Fibroblast of villous mesenchyme (primary cell): ENCODE measurements around the gene PRKAR1B. TPM values are rescaled to one million over a fixed set of nuclear protein-coding genes. Genes with fewer than 3 reads are reported as not detected.

Experiments
- DNase-seq: peaks from one replicate; pipeline ENCODE4 v3.0.0-alpha.2; 2010; ENCODE audit warnings: low read depth
- H3K4me3 ChIP-seq: 2 replicates; pipeline ENCODE4 v1.5.1; 2011; ENCODE audit warnings: low read depth, mild to moderate bottlenecking, low read length
- CTCF ChIP-seq: IDR thresholded peaks from 2 replicates; pipeline ENCODE4 v1.5.1; 2012; ENCODE audit warnings: low read depth, mild to moderate bottlenecking, low read length; ENCODE audit not compliant: insufficient read depth
- total RNA-seq: library from RNA; depleted of rRNA; stranded (reverse); fragments of >200 nt; gene quantifications from 2 replicates; pipeline ENCODE4 v1.2.3, GENCODE V29; 2012

The PRKAR1B gene
- total RNA-seq, 1 donor: 16.4 TPM

DNA sequence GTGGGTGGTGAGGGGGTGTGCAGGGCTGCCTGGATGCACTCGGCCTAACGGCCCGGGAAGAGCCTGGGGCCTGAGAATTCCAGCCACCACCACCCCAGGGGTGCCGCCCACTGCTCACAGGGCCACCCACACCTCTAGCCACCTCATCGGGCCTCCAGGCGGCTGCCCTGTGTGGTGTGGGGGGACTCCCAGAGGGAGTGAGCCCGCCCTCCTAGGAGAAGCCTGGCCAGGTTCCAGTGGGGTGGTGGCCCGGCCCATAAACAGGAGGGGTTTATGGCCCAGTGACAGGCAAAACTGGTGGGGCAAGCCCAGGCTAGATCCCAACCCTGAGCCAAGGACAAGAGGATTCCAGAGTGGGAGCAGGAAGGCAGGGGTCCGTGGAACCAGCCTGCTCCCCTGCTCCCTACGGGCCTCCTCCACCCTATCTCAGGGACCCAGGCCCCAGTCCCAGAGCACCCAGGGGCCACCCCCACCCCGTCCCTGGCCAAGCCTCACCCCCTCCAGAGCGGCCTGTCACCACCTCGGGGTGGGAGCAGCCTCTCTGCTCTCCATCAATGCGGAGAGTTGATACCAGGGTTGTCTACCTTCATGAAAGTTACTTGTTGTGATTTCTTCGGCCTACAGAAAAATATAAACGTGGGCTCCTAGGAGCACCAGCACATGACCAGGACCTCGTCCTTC is 187.2 kb downstream of the PRKAR1B start:
- no peak overlapping the region for H3K4me3 ChIP-seq
- TF ChIP-seq CTCF: no peak
- DNase-seq: peak; percentile 89

GRCh38 chr7:538764-539685 is 188.1 kb downstream of the PRKAR1B start:
- no peak for DNase-seq
- H3K4me3 ChIP-seq: no peak overlapping the region
- no peak for TF ChIP-seq CTCF

- TF ChIP-seq CTCF: no peak
- DNase-seq: peak; percentile 93
- no peak overlapping the region for H3K4me3 ChIP-seq
These were observed 189.0 kb downstream of the PRKAR1B start for GRCh38 chr7:537911-538634.

- no peak for TF ChIP-seq CTCF
- no peak overlapping the region for H3K4me3 ChIP-seq
- no peak for DNase-seq
These were observed 190.8 kb downstream of the PRKAR1B start for GRCh38 chr7:536231-536630.

DNA sequence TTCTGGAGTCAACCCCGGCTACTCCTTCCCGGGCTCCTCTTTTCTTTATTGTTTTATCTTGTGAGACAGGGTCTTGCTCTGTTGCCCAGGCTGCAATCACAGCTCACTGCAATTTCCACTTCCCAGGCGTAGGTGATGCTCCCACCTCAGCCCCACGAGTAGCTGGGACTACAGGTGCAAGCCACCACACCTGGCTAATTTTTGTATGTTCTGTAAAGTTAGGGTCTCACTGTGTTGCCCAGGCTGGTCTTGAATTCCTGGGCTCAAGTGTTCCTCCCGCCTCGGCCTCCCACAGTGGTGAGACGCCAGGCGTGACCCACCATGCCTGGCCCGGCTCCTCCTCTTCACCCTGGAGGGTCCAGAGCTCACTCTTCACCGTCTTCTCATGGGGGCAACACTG is 192.1 kb downstream of the PRKAR1B start:
- no peak for DNase-seq
- no peak for TF ChIP-seq CTCF
- no peak overlapping the region for H3K4me3 ChIP-seq

DNA sequence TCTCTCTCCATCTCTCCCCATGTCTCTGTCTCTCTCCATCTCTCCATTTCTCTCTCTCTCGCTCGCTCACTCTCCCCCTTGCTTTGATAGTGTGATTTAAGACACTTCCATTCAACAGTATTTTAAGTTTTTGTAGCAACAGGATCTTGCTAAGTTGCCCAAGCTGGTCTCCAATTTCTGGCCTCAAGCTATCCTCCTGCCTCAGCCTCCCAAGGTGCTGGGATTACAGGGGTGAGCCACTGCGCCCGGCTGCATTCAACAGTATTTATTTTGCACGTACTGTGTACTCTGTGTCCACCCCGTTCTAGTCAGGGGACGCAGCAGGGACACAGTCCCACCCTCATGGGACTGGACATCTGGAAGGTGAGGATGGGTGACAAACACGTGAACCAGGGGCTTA is 193.0 kb downstream of the PRKAR1B start:
- TF ChIP-seq CTCF: no peak
- DNase-seq: no peak
- H3K4me3 ChIP-seq: no peak overlapping the region
